ENCODE data around the gene CSGALNACT2.

The CSGALNACT2 gene

DNA sequence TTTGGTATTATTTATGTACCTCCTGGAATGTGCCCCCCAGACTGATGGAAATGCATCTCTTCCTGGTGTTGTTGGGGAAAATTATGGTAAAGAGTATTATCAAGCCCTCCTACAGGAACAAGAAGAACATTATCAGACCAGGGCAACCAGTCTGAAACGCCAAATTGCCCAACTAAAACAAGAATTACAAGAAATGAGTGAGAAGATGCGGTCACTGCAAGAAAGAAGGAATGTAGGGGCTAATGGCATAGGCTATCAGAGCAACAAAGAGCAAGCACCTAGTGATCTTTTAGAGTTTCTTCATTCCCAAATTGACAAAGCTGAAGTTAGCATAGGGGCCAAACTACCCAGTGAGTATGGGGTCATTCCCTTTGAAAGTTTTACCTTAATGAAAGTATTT lies 17.0 kb downstream of the CSGALNACT2 start:
- DNase-seq (ENCODE audit: extremely low read depth, low read depth), result no peak
- TF ChIP-seq, protein P1, sequence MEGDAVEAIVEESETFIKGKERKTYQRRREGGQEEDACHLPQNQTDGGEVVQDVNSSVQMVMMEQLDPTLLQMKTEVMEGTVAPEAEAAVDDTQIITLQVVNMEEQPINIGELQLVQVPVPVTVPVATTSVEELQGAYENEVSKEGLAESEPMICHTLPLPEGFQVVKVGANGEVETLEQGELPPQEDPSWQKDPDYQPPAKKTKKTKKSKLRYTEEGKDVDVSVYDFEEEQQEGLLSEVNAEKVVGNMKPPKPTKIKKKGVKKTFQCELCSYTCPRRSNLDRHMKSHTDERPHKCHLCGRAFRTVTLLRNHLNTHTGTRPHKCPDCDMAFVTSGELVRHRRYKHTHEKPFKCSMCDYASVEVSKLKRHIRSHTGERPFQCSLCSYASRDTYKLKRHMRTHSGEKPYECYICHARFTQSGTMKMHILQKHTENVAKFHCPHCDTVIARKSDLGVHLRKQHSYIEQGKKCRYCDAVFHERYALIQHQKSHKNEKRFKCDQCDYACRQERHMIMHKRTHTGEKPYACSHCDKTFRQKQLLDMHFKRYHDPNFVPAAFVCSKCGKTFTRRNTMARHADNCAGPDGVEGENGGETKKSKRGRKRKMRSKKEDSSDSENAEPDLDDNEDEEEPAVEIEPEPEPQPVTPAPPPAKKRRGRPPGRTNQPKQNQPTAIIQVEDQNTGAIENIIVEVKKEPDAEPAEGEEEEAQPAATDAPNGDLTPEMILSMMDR (IDR thresholded peaks at IDR 0.05; ENCODE audit: low read depth, low read length), result no peak

DNA sequence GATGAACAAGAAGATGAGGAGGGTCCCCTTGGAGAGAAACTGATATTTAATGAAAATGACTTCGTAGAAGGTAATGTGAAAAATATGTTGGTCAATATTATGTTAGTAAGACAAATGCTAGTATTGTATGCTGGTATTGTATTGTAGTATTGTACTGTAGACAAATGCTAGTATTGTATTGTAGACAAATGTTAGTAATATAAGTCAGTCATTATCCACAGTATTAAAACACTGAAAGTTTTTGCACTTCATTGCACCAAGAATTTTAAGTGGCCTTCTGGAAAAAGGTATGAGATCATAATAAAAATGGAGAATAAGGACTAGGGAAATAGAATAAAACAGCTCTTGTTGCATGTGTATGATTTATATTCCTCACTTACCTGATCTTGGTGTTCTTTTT lies 17.5 kb downstream of the CSGALNACT2 start:
- TF ChIP-seq, protein P1 (IDR thresholded peaks at IDR 0.05; ENCODE audit: low read depth, low read length), result no peak
- DNase-seq (ENCODE audit: extremely low read depth, low read depth), result no peak

DNA sequence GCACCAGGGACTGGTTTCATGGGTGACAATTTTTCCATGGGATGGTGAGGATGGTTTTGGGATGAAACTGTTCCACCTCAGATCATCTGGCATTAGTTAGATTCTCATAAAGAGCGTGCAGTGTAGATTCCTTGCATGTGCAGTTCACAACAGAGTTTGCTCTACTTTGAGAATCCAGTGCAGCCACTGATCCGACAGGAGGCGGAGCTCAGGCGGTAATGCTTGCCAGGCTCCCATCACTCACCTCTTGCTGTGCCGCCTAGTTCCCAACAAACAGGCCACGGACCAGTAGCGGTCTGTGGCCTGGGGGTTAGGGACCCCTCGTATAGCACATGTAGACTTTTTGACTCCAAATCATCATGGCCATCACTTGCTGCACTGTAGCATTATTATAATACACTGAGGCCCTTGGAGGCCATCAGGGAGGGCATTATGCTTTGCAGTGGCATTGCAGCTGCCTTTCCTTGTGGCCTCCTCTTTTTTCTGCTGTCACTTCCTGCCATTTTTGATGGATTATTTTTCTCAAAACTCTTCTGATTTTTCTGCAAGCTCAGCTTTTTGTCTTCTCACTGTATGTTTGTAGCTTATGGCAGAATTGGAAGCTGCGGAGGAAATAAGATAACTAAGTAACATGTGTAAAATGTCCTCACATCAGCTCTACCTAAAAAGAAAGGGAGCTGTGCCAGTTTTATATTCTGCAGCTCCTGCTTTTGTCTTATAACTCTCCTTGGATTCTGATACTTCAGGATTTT lies 18.5 kb downstream of the CSGALNACT2 start:
- no peak for DNase-seq (ENCODE audit: extremely low read depth, low read depth)
- TF ChIP-seq, protein P1 (IDR thresholded peaks at IDR 0.05; ENCODE audit: low read depth, low read length), result no peak

DNA sequence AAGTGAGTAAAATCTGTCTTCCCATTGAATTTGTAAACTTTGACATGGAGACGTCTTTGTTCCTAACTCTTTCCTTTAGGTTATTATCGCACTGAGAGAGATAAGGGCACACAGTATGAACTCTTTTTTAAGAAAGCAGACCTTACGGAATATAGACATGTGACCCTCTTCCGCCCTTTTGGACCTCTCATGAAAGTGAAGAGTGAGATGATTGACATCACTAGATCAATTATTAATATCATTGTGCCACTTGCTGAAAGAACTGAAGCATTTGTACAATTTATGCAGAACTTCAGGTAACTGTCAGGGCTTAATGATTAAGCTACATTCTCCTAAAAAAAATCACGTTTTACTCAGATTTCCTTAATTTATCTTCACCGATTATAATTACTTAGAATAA lies 20.4 kb downstream of the CSGALNACT2 start:
- no peak for DNase-seq (ENCODE audit: extremely low read depth, low read depth)
- TF ChIP-seq, protein P1 (IDR thresholded peaks at IDR 0.05; ENCODE audit: low read depth, low read length), result no peak

DNA sequence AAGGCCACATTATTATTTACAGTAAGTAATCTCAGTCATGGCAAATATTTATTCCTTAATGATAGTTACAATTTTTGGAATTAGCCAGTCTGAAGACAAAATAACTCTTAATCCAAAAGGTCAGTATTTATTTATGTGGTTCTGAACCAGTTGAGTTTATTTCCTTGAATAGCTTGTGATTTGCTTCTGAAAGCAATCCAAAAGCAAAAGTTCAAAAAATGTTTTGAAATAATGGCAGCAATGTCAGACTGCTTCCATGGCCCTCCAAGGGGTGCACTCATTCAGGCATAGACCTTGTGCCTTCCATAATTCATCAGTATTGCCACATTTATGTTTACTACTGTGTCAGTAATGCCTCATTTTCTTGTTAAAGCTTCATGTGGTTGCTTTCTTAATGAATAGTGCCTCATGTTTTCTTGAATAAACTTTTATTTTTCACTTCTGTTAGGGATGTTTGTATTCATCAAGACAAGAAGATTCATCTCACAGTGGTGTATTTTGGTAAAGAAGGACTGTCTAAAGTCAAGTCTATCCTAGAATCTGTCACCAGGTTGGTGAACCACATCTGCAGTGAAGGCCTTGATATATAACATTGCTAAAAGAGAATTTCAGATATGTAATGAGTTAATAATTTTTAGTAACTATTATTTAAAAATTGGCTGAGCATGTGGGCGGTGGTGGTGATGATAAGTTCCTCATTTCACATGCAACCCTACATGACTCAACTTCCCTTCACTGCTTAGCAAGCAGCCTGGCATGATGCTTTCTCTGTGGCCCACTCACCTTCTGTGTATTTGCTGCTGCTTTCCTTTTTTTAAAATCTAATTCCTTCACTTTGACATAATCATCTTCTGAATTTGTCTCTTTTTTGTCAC lies 22.0 kb downstream of the CSGALNACT2 start:
- peak; percentile 38 for DNase-seq (ENCODE audit: extremely low read depth, low read depth)

GRCh38 chr10:43160921-43161255 lies 22.6 kb downstream of the CSGALNACT2 start:
- no peak for DNase-seq (ENCODE audit: extremely low read depth, low read depth)
- TF ChIP-seq, protein P1 (IDR thresholded peaks at IDR 0.05; ENCODE audit: low read depth, low read length), result no peak

More for the DNA sequence above, 22.0 kb downstream of the CSGALNACT2 start:
- TF ChIP-seq, protein P1 (IDR thresholded peaks at IDR 0.05; ENCODE audit: low read depth, low read length), result no peak

DNA sequence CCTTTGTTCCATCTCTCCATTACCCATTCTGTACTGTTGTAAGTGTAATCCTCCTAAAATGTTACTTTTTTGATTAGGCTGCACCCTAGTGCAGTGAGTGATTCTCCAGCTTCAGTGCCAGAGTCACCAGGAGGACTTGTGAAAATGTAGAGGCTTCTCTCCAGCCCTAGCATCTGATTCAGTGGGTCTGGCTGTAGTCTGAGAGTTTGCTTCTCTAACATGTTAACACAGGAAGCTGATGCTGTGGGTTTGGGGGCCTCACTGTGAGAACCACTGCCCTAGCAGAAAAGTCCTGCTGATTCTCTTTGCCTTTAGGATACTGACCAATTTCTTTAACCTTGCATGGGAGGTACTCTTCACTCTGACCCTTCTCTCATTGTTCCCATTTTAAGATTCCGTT lies 24.4 kb downstream of the CSGALNACT2 start:
- DNase-seq (ENCODE audit: extremely low read depth, low read depth), result no peak
- TF ChIP-seq, protein P1 (IDR thresholded peaks at IDR 0.05; ENCODE audit: low read depth, low read length), result no peak

Measured in AG09319 (cell line).